GM12891 (cell line): Measurements from ENCODE around the gene IRF8.
A peak's percentile ranks its signal among the peaks of the same experiment; 100 is the strongest.

ENCODE experiments used
- DNase-seq: peaks from one replicate; pipeline ENCODE4 v3.0.0; 2011; ENCODE audit warnings: low spot score; ENCODE audit not compliant: insufficient read length
- FAIRE-seq: peaks from 2 replicates; lab custom pipeline; 2011; peaks lifted over from hg19 to GRCh38; lab: Jason Lieb, UNC
- PAX5 ChIP-seq: IDR thresholded peaks from 2 replicates; pipeline ENCODE4 v1.6.1; 2011; ENCODE audit warnings: low read length, moderate library complexity, mild to moderate bottlenecking; ENCODE audit not compliant: insufficient read depth, severe bottlenecking
- POLR2A ChIP-seq: IDR thresholded peaks from 2 replicates; pipeline ENCODE4 v1.6.1; 2011; ENCODE audit warnings: low read depth, low read length, control low read depth
- POLR2AphosphoS5 ChIP-seq: IDR thresholded peaks from 2 replicates; pipeline ENCODE4 v1.6.1; 2011; ENCODE audit warnings: low read depth, low read length, control low read depth
- POU2F2 ChIP-seq: IDR thresholded peaks from 2 replicates; pipeline ENCODE4 v1.6.1; 2011; ENCODE audit warnings: low read depth, mild to moderate bottlenecking, control low read depth, low read length, moderate library complexity
- SPI1 ChIP-seq: IDR thresholded peaks from 2 replicates; pipeline ENCODE4 v1.6.1; 2011; ENCODE audit warnings: low read depth, low read length, control low read depth
- TAF1 ChIP-seq: IDR thresholded peaks from 2 replicates; pipeline ENCODE4 v1.6.1; 2011; ENCODE audit warnings: low read depth, low read length, control low read depth

IRF8 gene

GRCh38 chr16:85943711-85944110 lies 44.7 kb downstream of the IRF8 start:
- DNase-seq (no peak), FAIRE-seq (no peak)
- no peak for TF ChIP-seq POLR2AphosphoS5

GRCh38 chr16:85944572-85945423 lies 45.8 kb downstream of the IRF8 start:
- TF ChIP-seq SPI1 (peak; percentile 25; the same call in 1 of the 2 replicates), POU2F2 (0 out of 2 replicates have a peak, but pooled peaks have one; percentile 27), PAX5 (no peak), TAF1 (no peak), POLR2AphosphoS5 (no peak), POLR2A (no peak)
- FAIRE-seq (peak; percentile 99), DNase-seq (no peak)

GRCh38 chr16:85945424-85945751 lies 46.4 kb downstream of the IRF8 start:
- DNase-seq, result no peak

GRCh38 chr16:85946541-85947124 lies 47.7 kb downstream of the IRF8 start:
- TF ChIP-seq POLR2AphosphoS5, result no peak
- no peak for TF ChIP-seq SPI1
- TF ChIP-seq POLR2A, result no peak
- TF ChIP-seq TAF1, result no peak
- no peak for TF ChIP-seq PAX5
- no peak for TF ChIP-seq POU2F2
- FAIRE-seq, result no peak
- no peak for DNase-seq

More at GRCh38 chr16:85945424-85945751, 46.4 kb downstream of the IRF8 start:
- no peak for FAIRE-seq
- TF ChIP-seq PAX5 (no peak), TAF1 (no peak), SPI1 (no peak), POLR2AphosphoS5 (no peak), POLR2A (no peak), POU2F2 (no peak)

- FAIRE-seq, result peak; percentile 97
- TF ChIP-seq POU2F2, result peak; percentile 75
- no peak for TF ChIP-seq PAX5
- peak; percentile 60 for TF ChIP-seq POLR2A
- TF ChIP-seq TAF1, result no peak; the same call in 1 of the 2 replicates
- TF ChIP-seq POLR2AphosphoS5, result peak; percentile 60; the same call in 1 of the 2 replicates
- TF ChIP-seq SPI1, result no peak; the same call in 1 of the 2 replicates
- peak; percentile 69 for DNase-seq
Measured at GRCh38 chr16:85947230-85948137, 48.5 kb downstream of the IRF8 start.

- FAIRE-seq (no peak), DNase-seq (no peak)
- TF ChIP-seq POLR2AphosphoS5, result peak; percentile 2; the same call in 1 of the 2 replicates
- no peak for TF ChIP-seq PAX5
Measured at GRCh38 chr16:85948138-85948509, 49.2 kb downstream of the IRF8 start.

- no peak for DNase-seq
- FAIRE-seq, result peak; percentile 97
- 0 out of 2 replicates have a peak, but pooled peaks have one; percentile 30 for TF ChIP-seq POU2F2
- no peak for TF ChIP-seq SPI1
- no peak for TF ChIP-seq PAX5
Measured at GRCh38 chr16:85948616-85949265, 49.8 kb downstream of the IRF8 start.

GRCh38 chr16:85950136-85950918 lies 51.4 kb downstream of the IRF8 start:
- FAIRE-seq (peak; percentile 84), DNase-seq (no peak)
- no peak for TF ChIP-seq PAX5
- peak; percentile 55 for TF ChIP-seq SPI1

- DNase-seq (no peak), FAIRE-seq (no peak)
- TF ChIP-seq TAF1 (no peak), POLR2AphosphoS5 (no peak), POU2F2 (no peak), PAX5 (no peak), POLR2A (no peak), SPI1 (no peak)
Measured at GRCh38 chr16:85952197-85952596, 53.2 kb downstream of the IRF8 start.
